Astrocyte (in vitro differentiated cells and primary cell): ENCODE measurements around the gene CLDN12. TPM values are rescaled to one million over a fixed set of nuclear protein-coding genes. Genes with fewer than 3 reads are reported as not detected.

Experiments
- DNase-seq: peaks from one replicate; pipeline ENCODE4 v3.0.0-alpha.2; 2010; ENCODE audit warnings: low read depth
- FAIRE-seq: peaks from 2 replicates; lab custom pipeline; 2011; peaks lifted over from hg19 to GRCh38; lab: Jason Lieb, UNC
- H2AFZ ChIP-seq: 2 replicates; pipeline ENCODE4 v1.6.0; 2012; ENCODE audit warnings: low read depth, low read length, inconsistent platforms
- H3K27ac ChIP-seq: 2 replicates; pipeline ENCODE4 v1.5.1; 2011; ENCODE audit warnings: low read depth, low read length, inconsistent platforms
- H3K27me3 ChIP-seq: 2 replicates; pipeline ENCODE4 v1.6.0; 2011; ENCODE audit warnings: low read length, inconsistent platforms; ENCODE audit not compliant: insufficient read depth
- H3K36me3 ChIP-seq: 2 replicates; pipeline ENCODE4 v1.5.1; 2011; ENCODE audit warnings: low read length, inconsistent platforms; ENCODE audit not compliant: insufficient read depth
- H3K4me1 ChIP-seq: 2 replicates; pipeline ENCODE4 v1.5.1; 2011; ENCODE audit warnings: low read length, inconsistent platforms; ENCODE audit not compliant: insufficient read depth
- H3K4me2 ChIP-seq: 2 replicates; pipeline ENCODE4 v1.6.0; 2012; ENCODE audit warnings: low read length, inconsistent platforms
- H3K4me3 ChIP-seq: 2 replicates; pipeline ENCODE4 v1.5.1; 2011; ENCODE audit warnings: low read depth, mild to moderate bottlenecking, low read length, inconsistent platforms; ENCODE audit not compliant: insufficient read depth
- H3K79me2 ChIP-seq: 2 replicates; pipeline ENCODE4 v1.6.0; 2012; ENCODE audit warnings: mild to moderate bottlenecking, low read length, inconsistent platforms; ENCODE audit not compliant: insufficient read depth
- H3K9ac ChIP-seq: 2 replicates; pipeline ENCODE4 v1.6.0; 2012; ENCODE audit warnings: mild to moderate bottlenecking, low read length, inconsistent platforms
- H3K9me3 ChIP-seq: 2 replicates; pipeline ENCODE4 v1.5.1; 2012; ENCODE audit warnings: low read depth, mild to moderate bottlenecking, low read length, inconsistent platforms; ENCODE audit not compliant: insufficient read depth
- H4K20me1 ChIP-seq: 2 replicates; pipeline ENCODE4 v1.6.0; 2012; ENCODE audit warnings: low read length, inconsistent platforms; ENCODE audit not compliant: insufficient read depth
- H3K27ac Mint-ChIP-seq: one replicate; pipeline ENCODE4 v1.8.0; 2021; ENCODE audit warnings: mild to moderate bottlenecking, mixed read lengths; ENCODE audit not compliant: unreplicated experiment
- H3K27me3 Mint-ChIP-seq: one replicate; pipeline ENCODE4 v1.8.0; 2021; ENCODE audit warnings: low read depth, mixed read lengths; ENCODE audit not compliant: unreplicated experiment
- H3K36me3 Mint-ChIP-seq: one replicate; pipeline ENCODE4 v1.8.0; 2021; ENCODE audit warnings: low read depth, mixed read lengths; ENCODE audit not compliant: unreplicated experiment
- H3K4me1 Mint-ChIP-seq: one replicate; pipeline ENCODE4 v1.8.0; 2021; ENCODE audit warnings: low read depth, mixed read lengths; ENCODE audit not compliant: unreplicated experiment
- H3K4me3 Mint-ChIP-seq: one replicate; pipeline ENCODE4 v1.8.0; 2021; ENCODE audit warnings: mild to moderate bottlenecking, moderate library complexity, mixed read lengths; ENCODE audit not compliant: unreplicated experiment
- H3K9me3 Mint-ChIP-seq: one replicate; pipeline ENCODE4 v1.8.0; 2021; ENCODE audit warnings: mild to moderate bottlenecking, mixed read lengths; ENCODE audit not compliant: unreplicated experiment
- CTCF ChIP-seq: IDR thresholded peaks from 2 replicates; pipeline ENCODE4 v1.5.1; 2011; ENCODE audit warnings: low read depth, mild to moderate bottlenecking, inconsistent platforms, low read length, moderate library complexity; ENCODE audit not compliant: insufficient read depth
- EZH2 ChIP-seq: IDR thresholded peaks from 2 replicates; pipeline ENCODE4 v1.6.1; 2012; ENCODE audit warnings: mild to moderate bottlenecking, low read length, inconsistent platforms; ENCODE audit not compliant: insufficient read depth
- total RNA-seq: library from RNA; stranded (reverse); gene quantifications from 2 replicates; pipeline ENCODE4 v1.2.1, GENCODE V29; 2021

CLDN12 gene
- total RNA-seq, 1 donor from 2014 or later = 42.8 TPM

GRCh38 chr7:90383861-90384260, 19.4 kb upstream of the CLDN12 start:
- no peaks in the 10 kb centered on the region for H4K20me1 ChIP-seq
- peak; percentile 61 for DNase-seq
- H3K9ac ChIP-seq = peak overlapping the region; percentile 57
- Mint-ChIP-seq H3K4me3 (no peak overlapping the region), H3K36me3 (peaks cover 24% of the 10 kb centered on the region), H3K4me1 (peaks cover 17% of the 10 kb centered on the region), H3K9me3 (peaks cover 5% of the 10 kb centered on the region), H3K27me3 (no peaks in the 10 kb centered on the region), H3K27ac (peak overlapping the region; percentile 77)
- peaks cover 25% of the 10 kb centered on the region for H3K4me1 ChIP-seq
- H3K9me3 ChIP-seq = no peaks in the 10 kb centered on the region
- TF ChIP-seq EZH2 (no peak), CTCF (no peak)
- peak overlapping the region; percentile 39 for H3K4me3 ChIP-seq
- no peak overlapping the region for H2AFZ ChIP-seq
- no peaks in the 10 kb centered on the region for H3K79me2 ChIP-seq
- H3K27ac ChIP-seq = peak overlapping the region; percentile 82
- no peaks in the 10 kb centered on the region for H3K27me3 ChIP-seq
- H3K4me2 ChIP-seq = peak overlapping the region; percentile 70
- H3K36me3 ChIP-seq = peaks cover 20% of the 10 kb centered on the region
- FAIRE-seq = peak; percentile 64

GRCh38 chr7:90384433-90384832, 18.8 kb upstream of the CLDN12 start:
- Histone ChIP-seq H3K9ac (peak overlapping the region; percentile 57), H3K4me1 (peaks cover 25% of the 10 kb centered on the region), H3K36me3 (peaks cover 14% of the 10 kb centered on the region), H3K27me3 (no peaks in the 10 kb centered on the region), H2AFZ (no peak overlapping the region), H4K20me1 (no peaks in the 10 kb centered on the region), H3K79me2 (no peaks in the 10 kb centered on the region), H3K4me2 (peak overlapping the region; percentile 70), H3K27ac (peak overlapping the region; percentile 82), H3K4me3 (peak overlapping the region; percentile 39), H3K9me3 (no peaks in the 10 kb centered on the region)
- Mint-ChIP-seq H3K4me3 (no peak overlapping the region), H3K27ac (no peak overlapping the region), H3K9me3 (no peaks in the 10 kb centered on the region), H3K27me3 (no peaks in the 10 kb centered on the region), H3K4me1 (peaks cover 17% of the 10 kb centered on the region), H3K36me3 (peaks cover 18% of the 10 kb centered on the region)
- FAIRE-seq (no peak), DNase-seq (peak; percentile 21)
- TF ChIP-seq CTCF (no peak), EZH2 (no peak)

GRCh38 chr7:90387470-90388240, 15.6 kb upstream of the CLDN12 start:
- FAIRE-seq = no peak
- peaks cover 1% of the 10 kb centered on the region for H3K36me3 Mint-ChIP-seq

More at GRCh38 chr7:90387470-90388240, 15.6 kb upstream of the CLDN12 start:
- Histone ChIP-seq H3K36me3 (peaks cover 7% of the 10 kb centered on the region), H3K4me3 (no peak overlapping the region), H3K9me3 (no peaks in the 10 kb centered on the region), H3K9ac (no peak overlapping the region), H2AFZ (no peak overlapping the region), H3K27ac (no peak overlapping the region), H3K4me2 (no peak overlapping the region), H3K4me1 (peaks cover 21% of the 10 kb centered on the region), H3K27me3 (no peaks in the 10 kb centered on the region), H4K20me1 (no peaks in the 10 kb centered on the region), H3K79me2 (no peaks in the 10 kb centered on the region)
- TF ChIP-seq CTCF (no peak), EZH2 (no peak)
- Mint-ChIP-seq H3K4me1 (peaks cover 14% of the 10 kb centered on the region), H3K27ac (no peak overlapping the region), H3K9me3 (no peaks in the 10 kb centered on the region), H3K4me3 (no peak overlapping the region), H3K27me3 (no peaks in the 10 kb centered on the region)
- DNase-seq = no peak
